ENCODE results near the gene MAPK6.
"Not testable (repeated sequence)": the region's sequence is repeated elsewhere in the genome, so short reads cannot be mapped to it uniquely, and the experiment has no call there.

Gene MAPK6

DNA sequence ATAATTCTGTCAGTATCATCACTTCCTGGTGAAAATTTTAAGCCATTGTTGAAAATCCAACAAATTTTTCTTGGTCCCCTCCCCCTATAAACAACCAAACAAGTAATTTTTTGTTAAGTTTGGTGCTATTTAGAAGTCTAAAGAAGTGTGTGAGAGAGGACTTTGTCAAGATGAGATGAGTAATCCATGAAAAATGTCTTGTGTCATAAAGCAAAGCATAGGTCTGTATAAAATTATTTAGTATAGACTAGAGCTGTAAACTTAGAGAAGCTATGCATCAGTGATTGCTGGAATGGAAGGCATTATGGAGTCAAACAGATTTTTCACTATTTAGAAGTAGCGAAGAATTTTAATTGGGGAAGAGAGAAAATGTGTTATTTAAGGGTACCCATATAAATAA lies 31.4 kb downstream of the MAPK6 start:
- TF ChIP-seq, protein P1, sequence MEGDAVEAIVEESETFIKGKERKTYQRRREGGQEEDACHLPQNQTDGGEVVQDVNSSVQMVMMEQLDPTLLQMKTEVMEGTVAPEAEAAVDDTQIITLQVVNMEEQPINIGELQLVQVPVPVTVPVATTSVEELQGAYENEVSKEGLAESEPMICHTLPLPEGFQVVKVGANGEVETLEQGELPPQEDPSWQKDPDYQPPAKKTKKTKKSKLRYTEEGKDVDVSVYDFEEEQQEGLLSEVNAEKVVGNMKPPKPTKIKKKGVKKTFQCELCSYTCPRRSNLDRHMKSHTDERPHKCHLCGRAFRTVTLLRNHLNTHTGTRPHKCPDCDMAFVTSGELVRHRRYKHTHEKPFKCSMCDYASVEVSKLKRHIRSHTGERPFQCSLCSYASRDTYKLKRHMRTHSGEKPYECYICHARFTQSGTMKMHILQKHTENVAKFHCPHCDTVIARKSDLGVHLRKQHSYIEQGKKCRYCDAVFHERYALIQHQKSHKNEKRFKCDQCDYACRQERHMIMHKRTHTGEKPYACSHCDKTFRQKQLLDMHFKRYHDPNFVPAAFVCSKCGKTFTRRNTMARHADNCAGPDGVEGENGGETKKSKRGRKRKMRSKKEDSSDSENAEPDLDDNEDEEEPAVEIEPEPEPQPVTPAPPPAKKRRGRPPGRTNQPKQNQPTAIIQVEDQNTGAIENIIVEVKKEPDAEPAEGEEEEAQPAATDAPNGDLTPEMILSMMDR (IDR thresholded peaks at IDR 0.05; ENCODE audit: low read length, missing control alignments), result no peak
- no peak overlapping the region for H3K4me3 ChIP-seq (replicated peaks; ENCODE audit: low read depth, low read length)
- DNase-seq (ENCODE audit: low read depth), result peak; percentile 62

DNA sequence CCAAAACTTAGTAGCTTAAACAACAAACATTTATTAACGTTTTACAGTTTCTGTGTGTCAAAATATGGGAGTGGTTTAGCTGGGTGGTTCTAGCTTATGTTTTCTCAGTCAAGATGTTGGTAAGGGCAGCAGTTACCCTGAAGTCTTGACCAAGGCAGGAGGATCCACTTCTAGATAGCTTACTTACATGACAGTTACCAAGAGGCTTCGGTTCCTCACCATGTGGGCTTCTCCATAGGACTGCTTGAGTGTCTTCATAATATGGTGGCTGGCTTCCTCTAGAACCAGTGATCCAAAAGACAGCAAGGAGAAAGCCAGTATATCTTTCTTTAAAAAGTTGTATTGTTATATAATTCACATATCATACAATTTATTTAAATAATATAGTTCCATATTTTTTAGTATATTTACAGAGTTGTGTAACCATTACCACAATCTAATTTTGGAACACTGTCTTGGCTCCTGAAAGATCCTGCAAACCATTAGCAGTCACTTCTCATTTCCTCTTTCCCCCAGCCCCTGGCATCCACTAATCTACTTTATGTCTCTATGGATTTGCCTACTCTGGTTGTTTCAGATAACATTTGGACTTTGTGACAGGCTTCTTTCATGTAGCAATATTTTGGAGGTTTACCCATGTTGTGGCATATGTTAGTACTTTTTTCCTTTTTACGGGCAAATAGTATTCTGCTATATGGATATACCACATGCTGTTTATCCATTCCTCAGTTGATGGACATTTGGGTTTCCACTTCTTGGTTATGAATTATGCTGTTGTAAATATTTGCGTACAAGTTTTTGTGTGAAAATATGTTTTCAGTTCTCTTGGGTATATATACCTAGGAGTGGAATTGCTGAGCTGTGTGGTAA lies 33.3 kb downstream of the MAPK6 start:
- no peak overlapping the region for H3K4me3 ChIP-seq (replicated peaks; ENCODE audit: low read depth, low read length)
- DNase-seq (ENCODE audit: low read depth), result peak; percentile 31
- TF ChIP-seq, protein P1 (IDR thresholded peaks at IDR 0.05; ENCODE audit: low read length, missing control alignments), result no peak

DNA sequence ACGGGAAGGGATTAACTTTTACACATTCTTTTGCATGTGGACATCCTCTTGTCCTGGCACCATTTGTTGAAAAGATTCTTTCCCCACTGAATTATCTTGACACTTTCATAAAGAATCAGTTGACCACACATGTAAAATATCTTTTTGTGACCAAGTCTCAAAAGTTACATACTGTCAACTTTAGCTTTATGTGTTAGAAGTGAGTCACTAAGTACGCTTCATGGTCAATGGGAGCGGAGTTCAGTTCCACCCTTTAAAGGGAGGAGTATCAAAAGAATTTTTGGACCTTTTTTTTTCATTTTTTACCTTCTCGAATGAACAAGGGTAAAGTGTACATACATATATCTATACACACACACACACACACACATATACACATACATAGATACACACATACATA lies 35.4 kb downstream of the MAPK6 start:
- DNase-seq (ENCODE audit: low read depth), result no peak
- TF ChIP-seq, protein P1 (IDR thresholded peaks at IDR 0.05; ENCODE audit: low read length, missing control alignments), result no peak
- H3K4me3 ChIP-seq (replicated peaks; ENCODE audit: low read depth, low read length), result no peak overlapping the region

DNA sequence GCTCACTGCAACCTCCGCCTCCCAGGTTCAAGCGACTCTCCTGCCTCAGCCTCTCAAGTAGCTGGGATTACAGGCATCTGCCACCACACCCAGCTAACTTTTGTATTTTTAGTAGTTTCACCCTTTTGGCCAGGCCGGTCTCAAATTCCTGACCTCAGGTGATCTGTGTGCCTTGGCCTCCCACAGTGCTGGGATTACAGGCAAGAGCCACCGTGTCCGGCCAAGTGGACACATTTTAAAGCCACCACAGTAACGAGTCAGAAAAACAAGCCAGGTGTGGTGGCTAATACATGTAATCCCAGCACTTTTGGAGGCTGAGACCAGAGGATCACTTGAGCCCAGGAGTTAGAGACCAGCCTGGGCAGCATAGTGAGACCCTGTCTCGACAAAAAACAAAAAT lies 35.8 kb downstream of the MAPK6 start:
- not testable (repeated sequence) for H3K4me3 ChIP-seq (replicated peaks; ENCODE audit: low read depth, low read length); DNase-seq (ENCODE audit: low read depth)

DNA sequence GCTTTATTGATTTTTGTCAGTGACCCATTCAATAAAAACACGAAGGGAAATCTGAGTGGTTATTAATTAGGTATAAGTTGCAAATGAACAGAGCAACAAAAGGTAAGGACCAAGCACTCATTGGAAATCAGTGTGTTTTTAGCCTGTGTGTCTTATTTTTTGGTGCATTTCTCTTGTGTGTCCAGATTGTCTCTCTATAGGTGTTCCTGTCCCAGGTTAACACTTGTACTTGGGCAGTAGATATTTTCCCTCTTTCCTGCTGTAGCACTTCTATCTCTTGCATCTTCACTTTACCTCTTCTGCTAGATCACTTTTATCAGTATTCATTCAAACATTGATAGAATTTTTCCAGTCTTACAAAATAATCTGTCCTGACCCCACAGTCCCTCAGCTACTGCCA lies 37.0 kb downstream of the MAPK6 start:
- no peak for DNase-seq (ENCODE audit: low read depth)
- TF ChIP-seq, protein P1 (IDR thresholded peaks at IDR 0.05; ENCODE audit: low read length, missing control alignments), result no peak
- H3K4me3 ChIP-seq (replicated peaks; ENCODE audit: low read depth, low read length), result no peak overlapping the region

DNA sequence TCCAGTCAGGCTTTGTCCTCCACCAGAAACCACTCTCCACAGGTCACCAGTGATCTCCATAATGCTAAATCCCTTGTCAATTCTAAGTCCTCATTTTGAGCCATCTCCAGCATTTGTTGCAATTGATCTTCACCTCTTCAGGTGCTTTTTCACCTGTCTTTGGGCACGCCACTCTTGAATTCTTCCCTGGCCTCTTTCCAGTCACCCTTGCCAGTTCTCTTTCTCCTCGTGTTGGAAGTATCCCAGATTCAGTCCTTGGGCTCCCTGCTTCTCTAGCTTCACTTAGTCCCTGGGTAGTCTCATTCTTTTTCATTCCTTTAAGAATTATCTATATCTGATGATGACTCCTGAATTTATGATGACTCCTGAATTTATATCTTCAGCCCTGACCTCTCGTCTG lies 37.5 kb downstream of the MAPK6 start:
- DNase-seq (ENCODE audit: low read depth), result no peak
- H3K4me3 ChIP-seq (replicated peaks; ENCODE audit: low read depth, low read length), result no peak overlapping the region
- TF ChIP-seq, protein P1 (IDR thresholded peaks at IDR 0.05; ENCODE audit: low read length, missing control alignments), result no peak

DNA sequence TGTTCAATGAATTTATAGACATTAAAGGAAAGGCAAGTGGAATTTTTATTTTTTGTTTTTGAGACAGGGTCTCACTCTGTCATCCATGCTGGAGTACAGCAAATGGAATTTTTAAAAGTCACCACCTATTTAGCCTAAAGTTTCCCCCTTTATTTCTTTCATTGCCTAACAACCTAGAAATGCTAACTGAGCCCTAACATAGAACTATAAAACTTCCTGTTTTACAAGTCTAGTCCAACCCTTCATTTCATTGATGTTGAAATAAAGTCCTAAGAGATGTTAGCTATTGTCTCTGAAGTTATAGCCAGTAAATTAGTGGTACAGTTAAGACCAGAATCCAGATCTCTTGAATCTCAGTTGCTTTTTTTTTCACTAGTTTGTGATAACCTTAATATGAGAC lies 39.0 kb downstream of the MAPK6 start:
- TF ChIP-seq, protein P1 (IDR thresholded peaks at IDR 0.05; ENCODE audit: low read length, missing control alignments), result no peak
- H3K4me3 ChIP-seq (replicated peaks; ENCODE audit: low read depth, low read length), result no peak overlapping the region
- no peak for DNase-seq (ENCODE audit: low read depth)
